Measurements from ENCODE around the gene PNKP.

The PNKP gene

GRCh38 chr19:49860336-49861102 lies 6.9 kb downstream of the PNKP start:
- H3K4me1 Mint-ChIP-seq = peaks cover 11% of the 10 kb centered on the region
- no peaks in the 10 kb centered on the region for H3K9me3 Mint-ChIP-seq
- peak overlapping the region in 1 of 3 experiments; percentile 67 for H3K27ac Mint-ChIP-seq
- TF ChIP-seq CTCF (IDR thresholded peaks at IDR 0.05; ENCODE audit: unreplicated experiment in 3 of 3) = no peak
- H3K4me3 Mint-ChIP-seq = no peak overlapping the region
- H3K36me3 Mint-ChIP-seq (ENCODE audit: low read depth) = peaks cover 31% of the 10 kb centered on the region
- H3K27me3 Mint-ChIP-seq (ENCODE audit: low read depth) = no peaks in the 10 kb centered on the region

- peaks cover 30% of the 10 kb centered on the region for H3K36me3 Mint-ChIP-seq (ENCODE audit: low read depth)
- no peak overlapping the region for H3K4me3 Mint-ChIP-seq
- no peak for TF ChIP-seq CTCF (IDR thresholded peaks at IDR 0.05; ENCODE audit: unreplicated experiment in 3 of 3)
- H3K9me3 Mint-ChIP-seq = no peaks in the 10 kb centered on the region
- H3K27ac Mint-ChIP-seq = peak overlapping the region in 1 of 3 experiments; percentile 44
- no peaks in the 10 kb centered on the region for H3K27me3 Mint-ChIP-seq (ENCODE audit: low read depth)
- H3K4me1 Mint-ChIP-seq = peaks cover 5% of the 10 kb centered on the region
Observed at GRCh38 chr19:49859682-49860335, 7.6 kb downstream of the PNKP start.

- Mint-ChIP-seq H3K4me1 (peaks cover 10% of the 10 kb centered on the region), H3K27ac (peak overlapping the region in 1 of 3 experiments; percentile 22), H3K4me3 (no peak overlapping the region)
Observed at GRCh38 chr19:49858088-49858985, 9.0 kb downstream of the PNKP start.

DNA sequence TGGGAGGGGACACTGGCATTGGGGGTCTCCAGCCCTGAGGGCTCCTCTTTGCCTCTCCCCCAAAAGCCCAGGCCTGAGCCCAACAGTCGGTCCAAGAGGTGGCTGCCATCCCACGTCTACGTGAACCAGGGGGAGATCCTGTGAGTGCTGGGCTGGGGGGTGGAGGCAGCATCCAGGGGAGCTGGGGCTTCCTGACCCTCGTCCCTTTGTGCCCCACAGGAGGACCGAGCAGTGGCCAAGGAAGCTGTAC lies 9.6 kb downstream of the PNKP start:
- Mint-ChIP-seq H3K4me1 (peaks cover 12% of the 10 kb centered on the region), H3K9me3 (no peaks in the 10 kb centered on the region), H3K4me3 (no peak overlapping the region), H3K27ac (no peak overlapping the region), H3K36me3 (ENCODE audit: low read depth) (peaks cover 20% of the 10 kb centered on the region), H3K27me3 (ENCODE audit: low read depth) (no peaks in the 10 kb centered on the region)
- no peak for TF ChIP-seq CTCF (IDR thresholded peaks at IDR 0.05; ENCODE audit: unreplicated experiment in 3 of 3)

More at GRCh38 chr19:49858088-49858985, 9.0 kb downstream of the PNKP start:
- Mint-ChIP-seq H3K36me3 (ENCODE audit: low read depth) (peaks cover 21% of the 10 kb centered on the region), H3K27me3 (ENCODE audit: low read depth) (no peaks in the 10 kb centered on the region), H3K9me3 (no peaks in the 10 kb centered on the region)
- TF ChIP-seq CTCF (IDR thresholded peaks at IDR 0.05; ENCODE audit: unreplicated experiment in 3 of 3) = no peak

GRCh38 chr19:49857061-49857837 lies 10.1 kb downstream of the PNKP start:
- no peak for TF ChIP-seq CTCF (IDR thresholded peaks at IDR 0.05; ENCODE audit: unreplicated experiment in 3 of 3)
- Mint-ChIP-seq H3K27me3 (ENCODE audit: low read depth) (no peaks in the 10 kb centered on the region), H3K27ac (no peak overlapping the region), H3K4me3 (no peak overlapping the region), H3K36me3 (ENCODE audit: low read depth) (peaks cover 24% of the 10 kb centered on the region), H3K9me3 (no peaks in the 10 kb centered on the region), H3K4me1 (peaks cover 17% of the 10 kb centered on the region)
